ENCODE measurements around the gene SND1. TPM values are rescaled to one million over a fixed set of nuclear protein-coding genes. Genes with fewer than 3 reads are reported as not detected.
"Not testable (repeated sequence)": the region's sequence is repeated elsewhere in the genome, so short reads cannot be mapped to it uniquely, and the experiment has no call there.

SND1 gene
- total RNA-seq, 1 donor, result 241 TPM

DNA sequence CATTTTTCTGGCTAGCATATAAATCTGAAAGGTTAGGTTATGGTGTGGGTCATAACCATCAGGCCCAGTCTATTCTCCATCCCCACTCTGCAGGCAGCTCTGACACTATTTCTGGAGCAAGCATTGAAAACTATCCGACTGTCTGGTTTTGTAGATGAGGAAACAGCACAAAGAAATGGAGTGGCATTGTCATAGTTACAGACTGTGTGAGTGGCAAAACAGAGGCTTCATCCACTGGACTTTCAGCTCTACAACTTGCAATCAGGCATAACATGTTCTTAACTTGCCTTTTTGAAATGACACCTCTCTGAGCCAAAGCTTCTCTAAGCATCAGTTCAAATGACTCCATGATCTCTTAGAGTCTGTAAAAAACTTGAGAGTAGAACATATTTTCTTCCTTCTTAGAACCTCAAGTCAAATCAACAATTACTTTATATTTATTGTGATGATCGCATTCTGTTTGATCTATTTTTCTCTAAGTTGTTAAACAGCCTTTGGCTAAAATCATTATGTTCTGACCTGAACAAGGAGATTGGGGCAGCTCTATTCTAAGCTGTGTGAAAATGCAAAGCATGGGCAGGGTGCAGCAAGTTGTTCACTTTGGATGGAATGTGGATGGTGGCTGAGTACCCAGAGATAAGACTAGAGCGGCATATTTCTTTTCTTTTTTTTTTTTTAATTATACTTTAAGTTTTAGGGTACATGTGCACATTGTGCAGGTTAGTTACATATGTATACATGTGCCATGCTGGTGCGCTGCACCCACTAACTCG lies 310.8 kb downstream of the SND1 start:
- TF ChIP-seq, protein P1, sequence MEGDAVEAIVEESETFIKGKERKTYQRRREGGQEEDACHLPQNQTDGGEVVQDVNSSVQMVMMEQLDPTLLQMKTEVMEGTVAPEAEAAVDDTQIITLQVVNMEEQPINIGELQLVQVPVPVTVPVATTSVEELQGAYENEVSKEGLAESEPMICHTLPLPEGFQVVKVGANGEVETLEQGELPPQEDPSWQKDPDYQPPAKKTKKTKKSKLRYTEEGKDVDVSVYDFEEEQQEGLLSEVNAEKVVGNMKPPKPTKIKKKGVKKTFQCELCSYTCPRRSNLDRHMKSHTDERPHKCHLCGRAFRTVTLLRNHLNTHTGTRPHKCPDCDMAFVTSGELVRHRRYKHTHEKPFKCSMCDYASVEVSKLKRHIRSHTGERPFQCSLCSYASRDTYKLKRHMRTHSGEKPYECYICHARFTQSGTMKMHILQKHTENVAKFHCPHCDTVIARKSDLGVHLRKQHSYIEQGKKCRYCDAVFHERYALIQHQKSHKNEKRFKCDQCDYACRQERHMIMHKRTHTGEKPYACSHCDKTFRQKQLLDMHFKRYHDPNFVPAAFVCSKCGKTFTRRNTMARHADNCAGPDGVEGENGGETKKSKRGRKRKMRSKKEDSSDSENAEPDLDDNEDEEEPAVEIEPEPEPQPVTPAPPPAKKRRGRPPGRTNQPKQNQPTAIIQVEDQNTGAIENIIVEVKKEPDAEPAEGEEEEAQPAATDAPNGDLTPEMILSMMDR (IDR thresholded peaks at IDR 0.05; ENCODE audit: insufficient read depth, low read depth, low read length), result no peak
- H3K4me3 ChIP-seq (ENCODE audit: low read depth, low read length), result no peak overlapping the region
- DNase-seq (ENCODE audit: low read depth), result no peak

DNA sequence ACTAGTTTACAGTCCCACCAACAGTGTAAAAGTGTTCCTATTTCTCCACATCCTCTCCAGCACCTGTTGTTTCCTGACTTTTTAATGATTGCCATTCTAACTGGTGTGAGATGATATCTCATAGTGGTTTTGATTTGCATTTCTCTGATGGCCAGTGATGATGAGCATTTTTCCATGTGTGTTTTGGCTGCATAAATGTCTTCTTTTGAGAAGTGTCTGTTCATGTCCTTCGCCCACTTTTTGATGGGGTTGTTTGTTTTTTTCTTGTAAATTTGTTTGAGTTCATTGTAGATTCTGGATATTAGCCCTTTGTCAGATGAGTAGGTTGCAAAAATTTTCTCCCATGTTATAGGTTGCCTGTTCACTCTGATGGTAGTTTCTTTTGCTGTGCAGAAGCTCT lies 311.9 kb downstream of the SND1 start:
- H3K4me3 ChIP-seq (ENCODE audit: low read depth, low read length); DNase-seq (ENCODE audit: low read depth): not testable (repeated sequence)

DNA sequence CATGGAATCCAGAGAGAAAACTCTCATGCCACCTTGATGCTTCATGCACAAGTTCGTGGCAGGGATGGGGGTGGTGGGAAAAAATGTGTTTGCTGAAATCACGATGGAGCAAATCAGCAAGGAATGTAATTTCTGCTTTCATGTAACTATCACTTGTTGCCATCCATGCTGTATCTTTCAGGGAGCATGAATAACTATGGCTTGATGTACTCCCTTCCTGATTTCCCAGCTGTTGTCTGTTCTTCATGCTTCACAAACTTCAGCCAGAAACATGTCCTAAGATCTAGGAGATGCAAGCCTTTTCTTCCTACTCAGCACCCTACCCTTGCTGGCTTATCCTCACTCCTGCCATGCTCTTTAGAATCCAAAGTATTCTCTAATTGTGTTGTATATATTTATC lies 315.3 kb downstream of the SND1 start:
- no peak overlapping the region for H3K4me3 ChIP-seq (ENCODE audit: low read depth, low read length)
- no peak for DNase-seq (ENCODE audit: low read depth)
- TF ChIP-seq, protein P1 (IDR thresholded peaks at IDR 0.05; ENCODE audit: insufficient read depth, low read depth, low read length), result no peak

DNA sequence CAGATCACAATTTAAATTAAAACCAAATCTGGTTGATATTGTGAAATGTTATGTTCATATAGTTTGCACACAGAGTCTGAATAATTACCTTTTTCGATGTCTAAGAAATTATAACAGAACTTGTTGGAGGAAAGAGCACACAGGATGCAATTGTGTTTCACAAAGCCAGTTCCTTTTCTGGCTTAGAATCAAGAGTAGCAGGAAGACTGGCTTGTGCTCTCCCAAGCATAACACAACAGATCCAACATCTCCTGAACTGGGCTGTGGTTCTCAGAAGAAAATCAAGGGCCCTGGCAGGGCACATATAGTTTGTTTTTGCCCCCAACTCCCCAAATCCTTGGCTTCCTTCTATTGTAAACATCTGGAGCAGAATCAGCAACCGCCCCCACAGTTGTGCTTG lies 316.6 kb downstream of the SND1 start:
- TF ChIP-seq, protein P1 (IDR thresholded peaks at IDR 0.05; ENCODE audit: insufficient read depth, low read depth, low read length), result no peak
- DNase-seq (ENCODE audit: low read depth), result no peak
- H3K4me3 ChIP-seq (ENCODE audit: low read depth, low read length), result no peak overlapping the region

DNA sequence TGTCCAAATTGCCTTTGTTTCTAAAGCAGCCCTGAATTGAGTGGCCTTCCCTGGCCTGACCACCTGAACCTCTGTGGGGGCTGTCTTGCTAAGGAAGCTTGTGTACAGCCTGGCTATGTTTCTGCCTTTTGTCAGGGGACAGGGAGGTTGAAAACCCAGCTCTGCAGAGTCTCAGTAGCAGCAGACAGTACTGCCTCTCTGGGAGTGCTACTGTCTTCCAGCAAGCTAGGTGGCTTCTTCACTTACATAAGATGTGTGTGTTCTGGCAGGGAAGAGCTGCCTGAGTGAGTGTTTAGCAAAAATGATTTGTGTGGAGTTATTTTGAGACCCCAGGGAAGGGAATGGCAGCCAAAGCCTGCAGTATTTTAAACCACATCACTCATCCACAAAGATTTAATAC lies 321.8 kb downstream of the SND1 start:
- no peak for DNase-seq (ENCODE audit: low read depth)
- no peak overlapping the region for H3K4me3 ChIP-seq (ENCODE audit: low read depth, low read length)
- TF ChIP-seq, protein P1 (IDR thresholded peaks at IDR 0.05; ENCODE audit: insufficient read depth, low read depth, low read length), result no peak

DNA sequence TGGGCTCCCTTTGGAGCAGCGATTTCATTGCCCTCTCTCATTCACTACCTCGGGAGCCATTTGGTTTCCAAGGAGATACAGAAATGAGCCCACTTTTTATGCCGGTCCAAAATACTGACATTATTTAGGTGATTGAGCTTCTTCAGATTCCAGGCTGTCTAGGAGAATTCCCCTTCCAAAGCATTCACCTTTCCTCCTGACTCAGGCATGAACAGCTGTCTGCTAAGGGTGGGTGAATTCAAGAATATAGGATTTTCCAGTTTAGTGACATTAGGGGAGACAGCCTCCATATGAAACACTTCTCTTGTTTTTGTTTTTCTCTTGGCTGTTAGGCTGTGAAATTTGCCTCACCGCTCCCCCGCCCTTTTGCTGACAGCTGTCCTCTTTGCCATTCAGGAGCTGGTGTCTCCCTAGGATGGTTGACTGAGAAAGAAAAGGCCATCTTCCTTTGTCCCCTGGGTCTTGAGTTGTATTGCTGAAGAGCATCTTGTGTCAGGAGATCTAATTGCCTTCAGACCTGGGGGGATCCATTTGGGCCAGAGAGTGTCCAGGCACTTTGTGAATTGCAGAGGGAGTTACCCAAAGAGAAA lies 322.5 kb downstream of the SND1 start:
- TF ChIP-seq, protein P1 (IDR thresholded peaks at IDR 0.05; ENCODE audit: insufficient read depth, low read depth, low read length), result no peak
- no peak for DNase-seq (ENCODE audit: low read depth)
- H3K4me3 ChIP-seq (ENCODE audit: low read depth, low read length), result no peak overlapping the region

DNA sequence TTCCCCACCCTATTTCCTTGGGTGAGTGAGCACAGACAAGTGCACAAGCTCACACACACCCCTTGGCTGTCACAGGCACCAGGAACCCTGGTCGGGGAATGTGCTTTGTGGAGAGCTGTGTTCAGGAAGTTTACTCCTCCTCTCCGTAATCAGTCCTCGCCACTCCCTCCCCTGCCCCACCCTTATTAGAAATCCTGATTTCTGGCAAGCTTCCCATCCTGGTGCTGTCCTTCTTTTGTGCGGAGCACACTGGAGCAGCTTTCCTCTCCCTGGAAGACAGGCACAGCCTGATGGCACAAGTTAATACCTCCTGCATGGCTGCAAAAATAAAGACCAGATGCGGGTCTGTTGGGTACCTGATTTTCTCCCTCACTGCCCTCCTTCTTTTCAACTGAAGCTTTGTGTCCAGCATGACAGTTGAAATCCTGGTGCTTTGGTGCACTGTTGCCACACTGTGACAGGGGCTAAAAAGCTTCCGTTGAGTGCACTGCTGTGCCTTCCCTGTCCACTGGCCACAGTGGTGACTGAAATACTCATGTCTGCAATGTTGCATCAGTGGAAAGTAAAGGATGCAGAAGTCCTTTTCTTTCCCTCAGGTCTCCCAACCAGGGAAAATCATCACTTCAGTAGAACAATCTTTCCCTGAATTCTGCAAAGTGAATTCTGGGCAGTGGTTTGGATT lies 324.2 kb downstream of the SND1 start:
- no peak for DNase-seq (ENCODE audit: low read depth)
- TF ChIP-seq, protein P1 (IDR thresholded peaks at IDR 0.05; ENCODE audit: insufficient read depth, low read depth, low read length), result no peak

More for the DNA sequence above, 324.2 kb downstream of the SND1 start:
- no peak overlapping the region for H3K4me3 ChIP-seq (ENCODE audit: low read depth, low read length)
